Measurements from ENCODE around the gene KCNJ9.

KCNJ9 gene

GRCh38 chr1:160052936-160053335, 28.4 kb upstream of the KCNJ9 start:
- no peak for DNase-seq (ENCODE audit: extremely low read depth, insufficient read length)
- H3K36me3 ChIP-seq (ENCODE audit: control insufficient read depth, insufficient read depth, low read length) = no peaks in the 10 kb centered on the region
- no peak overlapping the region for H3K4me3 ChIP-seq (replicated peaks; ENCODE audit: low read depth, low read length)
- peaks cover 2% of the 10 kb centered on the region for H3K27me3 ChIP-seq (replicated peaks; ENCODE audit: control insufficient read depth, insufficient read depth, low read length)
- no peak for TF ChIP-seq CTCF (IDR thresholded peaks at IDR 0.05; ENCODE audit: insufficient read depth, low read length, poor library complexity, severe bottlenecking)

GRCh38 chr1:160053548-160054365, 27.6 kb upstream of the KCNJ9 start:
- no peak for DNase-seq (ENCODE audit: extremely low read depth, insufficient read length)
- no peaks in the 10 kb centered on the region for H3K36me3 ChIP-seq (ENCODE audit: control insufficient read depth, insufficient read depth, low read length)
- H3K27me3 ChIP-seq (replicated peaks; ENCODE audit: control insufficient read depth, insufficient read depth, low read length) = peaks cover 2% of the 10 kb centered on the region
- H3K4me3 ChIP-seq (replicated peaks; ENCODE audit: low read depth, low read length) = no peak overlapping the region
- TF ChIP-seq CTCF (IDR thresholded peaks at IDR 0.05; ENCODE audit: insufficient read depth, low read length, poor library complexity, severe bottlenecking) = no peak

DNA sequence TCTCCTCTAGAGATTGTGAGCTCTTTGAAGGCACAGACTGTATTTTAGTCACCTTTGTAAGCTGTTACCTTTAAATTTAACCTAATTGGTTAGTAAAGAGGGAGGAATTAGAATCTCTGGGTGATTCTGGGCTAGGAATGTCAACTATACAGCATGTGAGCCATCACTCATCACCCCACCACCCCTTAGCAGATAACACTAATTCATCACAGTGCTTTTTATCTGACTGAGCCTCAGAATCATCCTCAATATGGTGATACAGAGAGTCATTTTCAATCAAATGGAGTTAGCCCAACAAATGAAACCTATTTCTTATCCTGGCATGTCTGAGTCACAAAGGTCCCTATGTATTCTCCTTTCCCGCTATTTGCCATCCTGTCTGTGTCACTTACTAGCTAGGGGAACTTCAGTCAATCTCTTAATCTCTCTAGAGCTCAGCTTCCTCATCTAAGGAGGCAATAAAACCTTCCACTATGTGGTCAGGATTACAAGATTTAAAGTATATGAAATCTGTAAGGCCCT, 24.6 kb upstream of the KCNJ9 start:
- DNase-seq (ENCODE audit: extremely low read depth, insufficient read length) = no peak
- Histone ChIP-seq H3K27me3 (replicated peaks; ENCODE audit: control insufficient read depth, insufficient read depth, low read length) (peaks cover 2% of the 10 kb centered on the region), H3K36me3 (ENCODE audit: control insufficient read depth, insufficient read depth, low read length) (no peaks in the 10 kb centered on the region), H3K4me3 (replicated peaks; ENCODE audit: low read depth, low read length) (no peak overlapping the region)
- TF ChIP-seq CTCF (IDR thresholded peaks at IDR 0.05; ENCODE audit: insufficient read depth, low read length, poor library complexity, severe bottlenecking) = no peak

DNA sequence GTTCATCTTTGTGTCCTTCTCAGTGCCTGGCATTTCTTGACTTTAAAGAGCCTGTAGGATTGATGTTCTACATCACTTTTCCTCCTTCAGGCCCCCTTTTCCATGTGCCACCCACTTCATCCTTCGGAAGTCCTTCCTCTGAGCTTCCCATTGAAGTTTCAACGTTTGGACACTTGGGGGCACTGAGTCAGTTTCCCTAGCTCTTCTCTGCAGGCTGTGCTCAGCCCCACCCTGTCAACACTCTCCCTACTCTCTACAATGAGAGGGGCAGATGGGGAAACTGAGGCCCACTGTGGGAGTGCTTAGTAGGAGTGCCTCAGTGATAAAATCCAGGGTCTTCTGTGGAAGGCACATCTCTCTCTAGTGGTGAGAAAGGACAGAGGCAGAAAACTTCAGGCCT, 23.3 kb upstream of the KCNJ9 start:
- Histone ChIP-seq H3K36me3 (ENCODE audit: control insufficient read depth, insufficient read depth, low read length) (no peaks in the 10 kb centered on the region), H3K4me3 (replicated peaks; ENCODE audit: low read depth, low read length) (no peak overlapping the region), H3K27me3 (replicated peaks; ENCODE audit: control insufficient read depth, insufficient read depth, low read length) (peaks cover 2% of the 10 kb centered on the region)
- DNase-seq (ENCODE audit: extremely low read depth, insufficient read length) = no peak
- peak; percentile 38 for TF ChIP-seq CTCF (IDR thresholded peaks at IDR 0.05; ENCODE audit: insufficient read depth, low read length, poor library complexity, severe bottlenecking)

- H3K4me3 ChIP-seq (replicated peaks; ENCODE audit: low read depth, low read length) = no peak overlapping the region
- H3K36me3 ChIP-seq (ENCODE audit: control insufficient read depth, insufficient read depth, low read length) = no peaks in the 10 kb centered on the region
- peaks cover 3% of the 10 kb centered on the region for H3K27me3 ChIP-seq (replicated peaks; ENCODE audit: control insufficient read depth, insufficient read depth, low read length)
- TF ChIP-seq CTCF (IDR thresholded peaks at IDR 0.05; ENCODE audit: insufficient read depth, low read length, poor library complexity, severe bottlenecking) = peak; percentile 7
- no peak for DNase-seq (ENCODE audit: extremely low read depth, insufficient read length)
Observed at GRCh38 chr1:160061369-160062229, 19.7 kb upstream of the KCNJ9 start.

Measured in GM06990 (cell line).